ENCODE data around the gene DENND2C. TPM values are rescaled to one million over a fixed set of nuclear protein-coding genes. Genes with fewer than 3 reads are reported as not detected.

DENND2C gene
- total and polyA plus RNA-seq, 2 of the 13 experiments (the other 11 are each of a cell fraction or from before 2014, with no cell fraction given): 0.08 to 0.33 TPM

DNA sequence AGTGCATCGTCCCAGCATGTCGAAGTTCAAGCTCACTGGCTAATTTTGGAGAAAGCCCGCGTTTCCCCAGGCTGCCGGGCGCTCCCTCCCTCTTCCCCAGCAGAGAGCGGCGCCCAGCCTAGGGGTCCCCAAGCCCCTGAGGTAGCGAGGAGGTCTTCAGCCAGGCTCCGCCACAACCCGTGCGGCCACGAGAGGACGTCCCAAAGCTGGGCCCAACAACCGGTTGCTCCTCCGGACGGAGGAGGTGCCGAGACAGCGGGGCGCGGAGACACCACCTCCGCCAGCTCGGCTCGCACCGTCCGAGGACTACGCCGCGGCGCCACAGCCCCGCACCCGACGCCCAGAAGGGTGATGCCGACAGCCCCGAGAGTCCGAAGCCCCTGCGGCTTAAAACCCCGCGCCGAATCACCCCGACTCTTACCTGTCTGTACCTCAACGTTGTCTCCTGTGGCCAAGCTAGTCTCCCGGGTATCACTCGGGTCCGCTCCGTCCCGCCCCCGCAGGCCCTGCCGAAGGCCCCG lies at the start of gene DENND2C (continued):
- TF ChIP-seq KLF13 (CRISPR knock-in tag; IDR thresholded peaks at IDR 0.05): no peak
- TF ChIP-seq ZNF691 (CRISPR knock-in tag; IDR thresholded peaks at IDR 0.05; ENCODE audit: borderline replicate concordance, low read depth): no peak
- TF ChIP-seq FOXJ3 (CRISPR knock-in tag; IDR thresholded peaks at IDR 0.05; ENCODE audit: borderline replicate concordance): no peak
- TF ChIP-seq RBAK (CRISPR knock-in tag; IDR thresholded peaks at IDR 0.05): no peak
- no peak for TF ChIP-seq NR2C2 (CRISPR knock-in tag; IDR thresholded peaks at IDR 0.05; ENCODE audit: borderline replicate concordance)
- 0 out of 2 replicates have a peak, but pooled peaks have one; percentile 35 for TF ChIP-seq ZNF543 (CRISPR knock-in tag; IDR thresholded peaks at IDR 0.05)
- no peak for TF ChIP-seq NAIF1 (CRISPR knock-in tag; IDR thresholded peaks at IDR 0.05; ENCODE audit: borderline replicate concordance)
- TF ChIP-seq, protein P1, sequence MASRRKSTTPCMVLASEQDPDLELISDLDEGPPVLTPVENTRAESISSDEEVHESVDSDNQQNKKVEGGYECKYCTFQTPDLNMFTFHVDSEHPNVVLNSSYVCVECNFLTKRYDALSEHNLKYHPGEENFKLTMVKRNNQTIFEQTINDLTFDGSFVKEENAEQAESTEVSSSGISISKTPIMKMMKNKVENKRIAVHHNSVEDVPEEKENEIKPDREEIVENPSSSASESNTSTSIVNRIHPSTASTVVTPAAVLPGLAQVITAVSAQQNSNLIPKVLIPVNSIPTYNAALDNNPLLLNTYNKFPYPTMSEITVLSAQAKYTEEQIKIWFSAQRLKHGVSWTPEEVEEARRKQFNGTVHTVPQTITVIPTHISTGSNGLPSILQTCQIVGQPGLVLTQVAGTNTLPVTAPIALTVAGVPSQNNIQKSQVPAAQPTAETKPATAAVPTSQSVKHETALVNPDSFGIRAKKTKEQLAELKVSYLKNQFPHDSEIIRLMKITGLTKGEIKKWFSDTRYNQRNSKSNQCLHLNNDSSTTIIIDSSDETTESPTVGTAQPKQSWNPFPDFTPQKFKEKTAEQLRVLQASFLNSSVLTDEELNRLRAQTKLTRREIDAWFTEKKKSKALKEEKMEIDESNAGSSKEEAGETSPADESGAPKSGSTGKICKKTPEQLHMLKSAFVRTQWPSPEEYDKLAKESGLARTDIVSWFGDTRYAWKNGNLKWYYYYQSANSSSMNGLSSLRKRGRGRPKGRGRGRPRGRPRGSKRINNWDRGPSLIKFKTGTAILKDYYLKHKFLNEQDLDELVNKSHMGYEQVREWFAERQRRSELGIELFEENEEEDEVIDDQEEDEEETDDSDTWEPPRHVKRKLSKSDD (CRISPR knock-in tag; IDR thresholded peaks at IDR 0.05; ENCODE audit: low read depth): peak; percentile 49; the same call in 1 of the 2 replicates
- no peak for TF ChIP-seq ZNF20 (CRISPR knock-in tag; IDR thresholded peaks at IDR 0.05)
- no peak for TF ChIP-seq ZNF275 (CRISPR knock-in tag; IDR thresholded peaks at IDR 0.05; ENCODE audit: borderline replicate concordance)
- no peak for TF ChIP-seq ZFP36 (IDR thresholded peaks at IDR 0.05; ENCODE audit: borderline replicate concordance, low read depth, low read length, partially characterized antibody)
- TF ChIP-seq, protein P2, sequence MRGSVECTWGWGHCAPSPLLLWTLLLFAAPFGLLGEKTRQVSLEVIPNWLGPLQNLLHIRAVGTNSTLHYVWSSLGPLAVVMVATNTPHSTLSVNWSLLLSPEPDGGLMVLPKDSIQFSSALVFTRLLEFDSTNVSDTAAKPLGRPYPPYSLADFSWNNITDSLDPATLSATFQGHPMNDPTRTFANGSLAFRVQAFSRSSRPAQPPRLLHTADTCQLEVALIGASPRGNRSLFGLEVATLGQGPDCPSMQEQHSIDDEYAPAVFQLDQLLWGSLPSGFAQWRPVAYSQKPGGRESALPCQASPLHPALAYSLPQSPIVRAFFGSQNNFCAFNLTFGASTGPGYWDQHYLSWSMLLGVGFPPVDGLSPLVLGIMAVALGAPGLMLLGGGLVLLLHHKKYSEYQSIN (CRISPR knock-in tag; IDR thresholded peaks at IDR 0.05; ENCODE audit: borderline replicate concordance): no peak
- peak; percentile 78; the same call in 1 of the 2 replicates for TF ChIP-seq HINFP (CRISPR knock-in tag; IDR thresholded peaks at IDR 0.05; ENCODE audit: low read depth)
- TF ChIP-seq ZNF614 (CRISPR knock-in tag; IDR thresholded peaks at IDR 0.05; ENCODE audit: borderline replicate concordance): no peak
- TF ChIP-seq ZNF282 (IDR thresholded peaks at IDR 0.05; ENCODE audit: partially characterized antibody): no peak
- TF ChIP-seq PAF1 (CRISPR knock-in tag; IDR thresholded peaks at IDR 0.05): no peak
- 0 out of 2 replicates have a peak, but pooled peaks have one; percentile 5 for TF ChIP-seq ZNF292 (CRISPR knock-in tag; IDR thresholded peaks at IDR 0.05; ENCODE audit: borderline replicate concordance, low read depth)
- no peak for TF ChIP-seq TSC22D2 (CRISPR knock-in tag; IDR thresholded peaks at IDR 0.05; ENCODE audit: borderline replicate concordance)
- no peak for TF ChIP-seq POGZ (CRISPR knock-in tag; IDR thresholded peaks at IDR 0.05)
